ENCODE data around the gene KISS1.

DNA sequence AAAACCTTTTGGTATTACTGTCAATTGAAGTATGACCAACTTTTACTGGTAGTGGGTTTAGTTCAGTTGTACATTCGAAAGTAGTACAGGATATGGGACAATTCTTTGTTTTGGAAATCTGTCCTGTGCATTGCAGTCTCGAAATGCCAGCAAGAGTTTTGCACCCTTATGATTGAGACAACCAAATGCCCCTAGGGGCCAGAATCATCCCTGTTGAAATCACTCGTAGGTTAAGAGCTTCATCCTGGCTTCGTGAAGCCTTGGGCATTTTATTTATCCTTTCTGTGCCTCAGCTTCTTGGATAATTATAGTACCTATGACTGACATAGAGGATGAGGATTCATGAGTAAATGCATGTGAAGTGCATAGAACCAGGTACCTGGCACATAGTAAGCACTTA is 19.9 kb upstream of the KISS1 start:
- no peak for TF ChIP-seq CTCF (conservative IDR thresholded peaks at IDR 0.05 in 1 of 2, IDR thresholded peaks at IDR 0.05 in 1 of 2; ENCODE audit: low read depth in 1 of 2, low read length in 2 of 2)
- TF ChIP-seq EZH2 (IDR thresholded peaks at IDR 0.05; ENCODE audit: low read length, missing control alignments) = no peak
